Activated CD8-positive, alpha-beta memory T cell treated with anti-CD3 and anti-CD28 coated beads, Interleukin-2, amount 10 ng/mL, durations not matched to agents 7 days and 5 days (primary cell): Measurements from ENCODE around the gene GOLGA8M. TPM values are rescaled to one million over a fixed set of nuclear protein-coding genes. Genes with fewer than 3 reads are reported as not detected.
"Not testable (repeated sequence)": the region's sequence is repeated elsewhere in the genome, so short reads cannot be mapped to it uniquely, and the experiment has no call there.

Source experiments
- ATAC-seq: fragments of 150-1000 bp; cut with Tn5 transposase; one replicate; pipeline ENCODE4 v1.10.0; 2021; ENCODE audit warnings: moderate library complexity
- CTCF ChIA-PET: fragments of 350-600 bp; sonication (Branson Sonifier 250); formaldehyde crosslinking; loops from one replicate; lab custom pipeline; 2021; ENCODE audit warnings: antibody characterized with exemption; lab: Charles Lee
- DNase-seq: peaks from one replicate; pipeline ENCODE4 v3.0.0-alpha.2; 2020
- H3K27ac Mint-ChIP-seq: one replicate; pipeline ENCODE4 v1.8.0; 2021; ENCODE audit warnings: mild to moderate bottlenecking, mixed read lengths
- H3K27me3 Mint-ChIP-seq: one replicate; pipeline ENCODE4 v1.8.0; 2021; ENCODE audit warnings: mixed read lengths
- H3K36me3 Mint-ChIP-seq: one replicate; pipeline ENCODE4 v1.8.0; 2021; ENCODE audit warnings: mild to moderate bottlenecking, mixed read lengths
- H3K4me1 Mint-ChIP-seq: one replicate; pipeline ENCODE4 v1.8.0; 2021; ENCODE audit warnings: mixed read lengths
- H3K4me3 Mint-ChIP-seq: one replicate; pipeline ENCODE4 v1.8.0; 2021; ENCODE audit warnings: mild to moderate bottlenecking, moderate library complexity, mixed read lengths
- H3K9me3 Mint-ChIP-seq: one replicate; pipeline ENCODE4 v1.8.0; 2022; ENCODE audit warnings: low read depth, mixed read lengths
- total RNA-seq, 2 experiments: library from RNA; stranded (reverse); gene quantifications; one replicate each; pipeline ENCODE4 v1.2.3, GENCODE V29; 2021

Gene GOLGA8M
- total RNA-seq, 2 experiments from 2014 or later: 4.4 to 4.6 TPM

- H3K27me3 Mint-ChIP-seq, H3K4me1 Mint-ChIP-seq, H3K9me3 Mint-ChIP-seq, H3K27ac Mint-ChIP-seq, ATAC-seq, DNase-seq, CTCF ChIA-PET, H3K36me3 Mint-ChIP-seq, H3K4me3 Mint-ChIP-seq: not testable (repeated sequence)
These were observed 9.8 kb downstream of the GOLGA8M start for GRCh38 chr15:28702427-28702826.

DNA sequence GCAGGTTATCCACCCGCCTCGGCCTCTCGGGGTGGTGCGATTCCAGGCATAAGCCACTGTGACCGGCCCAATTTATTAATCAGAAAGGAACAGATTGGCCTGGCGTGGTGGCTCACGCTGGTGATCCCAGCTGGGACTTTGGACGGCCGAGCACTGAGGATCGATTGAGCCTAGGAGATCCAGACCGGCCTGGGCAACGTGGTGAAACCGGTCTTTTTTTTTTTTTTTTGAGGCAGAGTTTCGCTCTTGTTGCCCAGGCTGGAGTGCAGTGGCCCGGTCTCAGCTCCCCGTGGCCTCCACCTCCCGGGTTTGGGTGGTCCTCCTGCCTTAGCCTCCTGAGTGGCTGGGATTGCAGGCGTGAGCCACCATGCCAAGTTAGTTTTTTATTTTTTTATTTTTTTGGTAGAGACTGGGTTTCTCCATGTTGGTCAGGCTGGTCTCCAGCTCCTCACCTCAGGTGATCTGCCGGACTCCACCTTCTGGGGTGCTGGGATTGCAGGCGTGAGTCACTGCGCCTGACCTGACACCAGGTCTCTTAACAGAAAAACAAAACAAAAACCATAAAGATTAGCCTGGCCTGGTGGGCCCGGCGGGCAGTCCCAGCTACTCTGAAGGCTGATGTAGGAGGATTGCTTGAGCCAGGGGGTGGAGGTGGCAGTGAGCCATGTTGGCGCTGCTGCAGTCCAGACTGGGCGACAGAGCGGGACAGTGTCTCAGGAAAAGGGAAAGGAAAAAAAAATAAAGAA lies 18.0 kb downstream of the GOLGA8M start:
- H3K4me3 Mint-ChIP-seq, H3K36me3 Mint-ChIP-seq, ATAC-seq, DNase-seq, CTCF ChIA-PET, H3K27ac Mint-ChIP-seq, H3K9me3 Mint-ChIP-seq, H3K4me1 Mint-ChIP-seq, H3K27me3 Mint-ChIP-seq: not testable (repeated sequence)

DNA sequence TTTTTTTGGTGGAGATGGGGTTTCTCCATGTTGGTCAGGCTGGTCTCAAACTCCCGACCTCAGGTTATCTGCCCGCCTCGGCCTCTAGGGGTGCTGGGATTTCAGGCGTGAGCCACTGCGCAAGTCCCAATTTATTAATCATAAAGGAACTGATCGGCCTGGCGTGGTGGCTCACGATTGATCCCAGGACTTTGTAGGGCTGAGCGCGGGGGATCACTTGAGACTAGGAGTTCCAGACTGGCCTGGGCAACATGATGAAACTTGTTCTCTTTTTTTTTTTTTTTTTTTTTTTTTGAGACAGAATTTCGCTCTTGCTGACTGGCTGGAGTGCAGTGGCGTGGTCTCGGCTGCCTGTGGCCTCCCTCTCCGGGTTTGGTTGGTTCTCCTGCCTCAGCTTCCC lies 19.2 kb downstream of the GOLGA8M start:
- H3K36me3 Mint-ChIP-seq, ATAC-seq, CTCF ChIA-PET, H3K4me3 Mint-ChIP-seq, H3K4me1 Mint-ChIP-seq, DNase-seq, H3K27me3 Mint-ChIP-seq, H3K27ac Mint-ChIP-seq, H3K9me3 Mint-ChIP-seq: not testable (repeated sequence)

DNA sequence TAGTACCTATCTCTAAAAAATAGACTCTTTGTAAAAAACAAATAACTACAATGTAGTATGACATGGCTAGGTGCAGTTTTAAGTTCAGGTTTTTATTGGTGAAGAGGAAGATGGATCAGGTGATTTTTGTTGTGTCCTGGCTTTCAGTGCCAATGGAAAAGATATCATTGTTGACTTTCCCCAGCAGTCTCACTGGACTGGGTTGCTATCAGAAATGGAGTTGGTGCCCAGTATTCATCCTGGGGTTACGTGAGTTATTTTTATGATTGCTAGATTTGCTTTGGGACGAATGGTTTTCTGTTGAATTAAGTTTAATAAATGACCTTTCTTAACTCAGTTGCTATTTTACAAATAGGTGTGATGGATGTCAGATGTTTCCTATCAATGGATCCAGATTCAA lies 38.7 kb downstream of the GOLGA8M start:
- H3K27ac Mint-ChIP-seq, ATAC-seq, H3K27me3 Mint-ChIP-seq, DNase-seq, H3K4me3 Mint-ChIP-seq, H3K9me3 Mint-ChIP-seq, H3K4me1 Mint-ChIP-seq, H3K36me3 Mint-ChIP-seq, CTCF ChIA-PET: not testable (repeated sequence)

DNA sequence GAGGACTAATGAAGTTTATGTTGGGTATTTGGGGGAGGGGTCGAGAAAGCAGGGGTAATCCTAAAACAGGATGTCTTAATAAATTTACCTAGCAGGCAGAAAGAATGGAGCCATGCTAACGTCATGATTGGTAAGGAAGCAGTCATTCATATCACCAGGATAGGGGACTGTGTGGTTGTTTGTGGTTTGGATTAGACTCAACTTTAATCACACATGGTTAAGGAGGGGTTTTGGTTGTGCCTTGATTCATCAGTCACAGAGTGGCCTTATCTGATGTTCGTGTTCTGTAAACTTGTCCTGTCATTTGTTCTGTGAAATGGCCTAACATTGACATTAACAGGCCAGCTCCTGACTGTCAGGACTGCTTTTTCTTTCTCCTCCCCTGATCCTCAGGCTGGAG lies 40.1 kb downstream of the GOLGA8M start:
- H3K4me3 Mint-ChIP-seq: not testable (repeated sequence)

DNA sequence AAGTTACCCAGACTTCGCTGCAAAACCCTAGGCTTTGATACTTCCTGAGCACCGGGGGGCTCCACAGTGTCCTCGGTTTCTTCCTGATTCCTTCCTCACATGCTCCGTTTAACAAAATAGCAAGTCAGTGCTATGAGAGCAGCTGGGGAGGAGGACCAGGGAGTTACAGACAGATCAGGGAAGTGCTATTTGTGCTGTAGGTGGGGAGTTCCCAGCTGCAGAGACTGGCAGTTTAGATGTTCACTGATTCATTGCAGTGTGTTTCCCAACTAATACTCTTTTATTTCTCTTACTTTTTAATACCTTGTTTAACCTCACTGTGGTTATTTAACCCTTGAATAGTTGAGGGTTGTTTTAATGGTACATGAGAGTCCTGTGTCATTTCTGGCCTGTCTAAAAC lies 45.8 kb downstream of the GOLGA8M start:
- ATAC-seq, H3K9me3 Mint-ChIP-seq, H3K27ac Mint-ChIP-seq, CTCF ChIA-PET, H3K4me1 Mint-ChIP-seq, H3K36me3 Mint-ChIP-seq, H3K4me3 Mint-ChIP-seq, H3K27me3 Mint-ChIP-seq, DNase-seq: not testable (repeated sequence)

More for the DNA sequence above, 40.1 kb downstream of the GOLGA8M start:
- H3K4me1 Mint-ChIP-seq, ATAC-seq, H3K27ac Mint-ChIP-seq, H3K36me3 Mint-ChIP-seq, H3K27me3 Mint-ChIP-seq, CTCF ChIA-PET, H3K9me3 Mint-ChIP-seq, DNase-seq: not testable (repeated sequence)

- H3K36me3 Mint-ChIP-seq, H3K9me3 Mint-ChIP-seq, H3K4me3 Mint-ChIP-seq, DNase-seq, CTCF ChIA-PET, ATAC-seq, H3K27ac Mint-ChIP-seq, H3K4me1 Mint-ChIP-seq, H3K27me3 Mint-ChIP-seq: not testable (repeated sequence)
These were observed 47.6 kb downstream of the GOLGA8M start for GRCh38 chr15:28664575-28664974.

GRCh38 chr15:28663717-28664116 lies 48.5 kb downstream of the GOLGA8M start:
- ATAC-seq, H3K9me3 Mint-ChIP-seq, H3K4me1 Mint-ChIP-seq, H3K36me3 Mint-ChIP-seq, DNase-seq, H3K27ac Mint-ChIP-seq, CTCF ChIA-PET, H3K27me3 Mint-ChIP-seq, H3K4me3 Mint-ChIP-seq: not testable (repeated sequence)

- CTCF ChIA-PET, ATAC-seq, H3K9me3 Mint-ChIP-seq: not testable (repeated sequence)
These were observed 51.5 kb downstream of the GOLGA8M start for GRCh38 chr15:28660750-28661149.

GRCh38 chr15:28656018-28656360 lies 56.2 kb downstream of the GOLGA8M start:
- DNase-seq, CTCF ChIA-PET, H3K4me3 Mint-ChIP-seq, H3K36me3 Mint-ChIP-seq, H3K4me1 Mint-ChIP-seq, H3K27ac Mint-ChIP-seq, H3K27me3 Mint-ChIP-seq, H3K9me3 Mint-ChIP-seq, ATAC-seq: not testable (repeated sequence)

More at GRCh38 chr15:28660750-28661149, 51.5 kb downstream of the GOLGA8M start:
- not testable (repeated sequence) for DNase-seq, H3K4me3 Mint-ChIP-seq, H3K4me1 Mint-ChIP-seq, H3K27me3 Mint-ChIP-seq, H3K36me3 Mint-ChIP-seq, H3K27ac Mint-ChIP-seq

- H3K27ac Mint-ChIP-seq, H3K4me1 Mint-ChIP-seq, H3K27me3 Mint-ChIP-seq, DNase-seq, H3K9me3 Mint-ChIP-seq, CTCF ChIA-PET, H3K36me3 Mint-ChIP-seq, H3K4me3 Mint-ChIP-seq, ATAC-seq: not testable (repeated sequence)
These were observed 56.7 kb downstream of the GOLGA8M start for GRCh38 chr15:28655329-28656017.

GRCh38 chr15:28654194-28654593 lies 58.0 kb downstream of the GOLGA8M start:
- ATAC-seq, H3K4me3 Mint-ChIP-seq, H3K27me3 Mint-ChIP-seq, H3K27ac Mint-ChIP-seq, H3K9me3 Mint-ChIP-seq, CTCF ChIA-PET, H3K4me1 Mint-ChIP-seq, DNase-seq, H3K36me3 Mint-ChIP-seq: not testable (repeated sequence)

DNA sequence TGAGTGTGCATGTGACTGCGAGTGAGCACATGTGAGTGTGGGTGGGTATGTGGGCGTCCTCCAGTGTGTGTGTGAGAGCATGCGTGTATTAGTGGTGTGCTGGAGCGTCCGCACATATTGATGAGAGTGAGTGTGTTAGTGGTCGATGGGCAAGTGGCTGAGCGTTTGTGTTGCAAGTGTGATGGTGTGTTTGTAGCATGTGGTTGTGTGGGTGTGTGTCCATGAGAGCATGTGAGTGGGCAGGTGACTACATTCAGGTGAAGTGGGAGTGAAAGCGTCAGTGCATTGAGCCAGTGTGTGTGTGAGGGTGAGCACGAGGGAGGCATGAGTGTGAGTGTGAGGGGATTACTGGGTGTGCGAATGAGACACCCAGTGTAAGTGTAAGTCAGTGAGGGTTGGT lies 59.7 kb downstream of the GOLGA8M start:
- CTCF ChIA-PET, ATAC-seq, H3K27ac Mint-ChIP-seq, DNase-seq, H3K27me3 Mint-ChIP-seq, H3K9me3 Mint-ChIP-seq, H3K36me3 Mint-ChIP-seq, H3K4me1 Mint-ChIP-seq, H3K4me3 Mint-ChIP-seq: not testable (repeated sequence)
